ENCODE data around the gene FRS2.
"Not testable (repeated sequence)": the region's sequence is repeated elsewhere in the genome, so short reads cannot be mapped to it uniquely, and the experiment has no call there.

Gene FRS2

GRCh38 chr12:69585189-69586062 lies 115.2 kb downstream of the FRS2 start, which contains the start of gene CCT2:
CCT2 (plus strand) TSS chr12:69585459; CDS start chr12:69585522, 63 bp downstream.
- peak; percentile 91 for DNase-seq

GRCh38 chr12:69588527-69588926 lies 118.3 kb downstream of the FRS2 start:
- DNase-seq: no peak

GRCh38 chr12:69589082-69589481 lies 118.9 kb downstream of the FRS2 start:
- DNase-seq: no peak

- no peak for DNase-seq
Observed at GRCh38 chr12:69595689-69596088, 125.5 kb downstream of the FRS2 start.

- DNase-seq: no peak
Observed at GRCh38 chr12:69598174-69598753, 128.1 kb downstream of the FRS2 start.

GRCh38 chr12:69600804-69601203 lies 130.6 kb downstream of the FRS2 start:
- DNase-seq: no peak

GRCh38 chr12:69601962-69602685 lies 131.9 kb downstream of the FRS2 start:
- DNase-seq: no peak

GRCh38 chr12:69602954-69603353 lies 132.8 kb downstream of the FRS2 start:
- DNase-seq: no peak

GRCh38 chr12:69603556-69603955 lies 133.4 kb downstream of the FRS2 start:
- not testable (repeated sequence) for DNase-seq

- not testable (repeated sequence) for DNase-seq
Observed at GRCh38 chr12:69604275-69604674, 134.1 kb downstream of the FRS2 start.

- no peak for DNase-seq
Observed at GRCh38 chr12:69608114-69608513, 137.9 kb downstream of the FRS2 start.

- no peak for DNase-seq
Observed at GRCh38 chr12:69610126-69610525, 139.9 kb downstream of the FRS2 start.

GRCh38 chr12:69610729-69611128 lies 140.5 kb downstream of the FRS2 start, which contains the start of gene LRRC10:
LRRC10 (minus strand) TSS chr12:69610907; CDS start chr12:69610838, 69 bp downstream.
- no peak for DNase-seq

GRCh38 chr12:69613351-69613750 lies 143.2 kb downstream of the FRS2 start:
- no peak for DNase-seq

- DNase-seq: no peak
Observed at GRCh38 chr12:69616025-69616424, 145.8 kb downstream of the FRS2 start.

- no peak for DNase-seq
Observed at GRCh38 chr12:69619050-69619449, 148.9 kb downstream of the FRS2 start.

- no peak for DNase-seq
Observed at GRCh38 chr12:69620077-69620476, 149.9 kb downstream of the FRS2 start.

- DNase-seq: no peak
Observed at GRCh38 chr12:69620921-69621320, 150.7 kb downstream of the FRS2 start.

GRCh38 chr12:69621551-69621950 lies 151.4 kb downstream of the FRS2 start:
- no peak for DNase-seq

GRCh38 chr12:69623970-69624369 lies 153.8 kb downstream of the FRS2 start:
- no peak for DNase-seq

GRCh38 chr12:69627501-69627900 lies 157.3 kb downstream of the FRS2 start:
- DNase-seq: no peak
